GM19351 (cell line): ENCODE measurements around the gene SF1.

Source experiments
- ATAC-seq: cut with Tn5 transposase; IDR thresholded peaks from one replicate; pipeline ENCODE4 v1.9.1; 2021; ENCODE audit warnings: mild to moderate bottlenecking, moderate library complexity; ENCODE audit not compliant: unreplicated experiment

SF1 gene

GRCh38 chr11:64714666-64715065 lies 63.7 kb downstream of the SF1 start:
- no peak for ATAC-seq
